GM21619 (cell line): ENCODE results near the gene AGRN.
"Not testable (repeated sequence)": the region's sequence is repeated elsewhere in the genome, so short reads cannot be mapped to it uniquely, and the experiment has no call there.

Source experiments
- ATAC-seq: cut with Tn5 transposase; IDR thresholded peaks from one replicate; pipeline ENCODE4 v1.9.1; 2021; ENCODE audit not compliant: unreplicated experiment

AGRN gene

GRCh38 chr1:1020000-1020404 lies at the start of gene AGRN:
Gene AGRN, plus strand, starts transcription at chr1:1020120. Its CDS starts 53 bp downstream, at chr1:1020173.
- peak; percentile 31 for ATAC-seq

DNA sequence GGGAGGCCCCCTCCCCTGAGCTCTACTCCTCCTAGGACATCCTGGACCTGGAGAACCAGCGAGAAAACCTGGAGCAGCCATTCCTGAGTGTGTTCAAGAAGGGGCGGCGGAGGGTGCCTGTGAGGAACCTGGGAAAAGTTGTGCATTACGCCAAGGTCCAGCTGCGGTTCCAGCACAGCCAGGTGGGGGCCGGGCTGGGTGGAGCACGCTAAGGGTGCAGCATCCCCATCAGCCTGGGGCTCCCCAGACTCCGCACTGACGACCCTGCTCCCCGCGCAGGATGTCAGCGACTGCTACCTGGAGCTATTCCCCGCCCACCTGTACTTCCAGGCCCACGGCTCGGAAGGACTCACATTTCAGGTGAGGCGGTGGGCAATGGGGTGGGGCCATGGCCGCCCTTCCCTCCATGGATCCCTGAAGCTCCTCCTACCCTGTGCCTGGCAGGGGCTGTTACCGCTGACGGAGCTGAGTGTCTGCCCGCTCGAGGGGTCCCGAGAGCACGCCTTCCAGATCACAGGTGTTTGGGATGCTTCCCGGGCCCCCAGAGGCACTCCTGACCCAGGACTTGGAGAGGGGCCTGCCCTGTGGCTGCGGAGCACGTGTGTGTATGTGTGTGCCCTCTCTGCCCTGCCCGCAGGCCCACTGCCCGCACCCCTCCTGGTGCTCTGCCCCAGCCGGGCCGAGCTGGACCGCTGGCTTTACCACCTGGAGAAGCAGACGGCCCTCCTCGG lies 49.5 kb upstream of the AGRN start:
- no peak for ATAC-seq

- no peak for ATAC-seq
Measured at GRCh38 chr1:970973-971730, 48.8 kb upstream of the AGRN start.

DNA sequence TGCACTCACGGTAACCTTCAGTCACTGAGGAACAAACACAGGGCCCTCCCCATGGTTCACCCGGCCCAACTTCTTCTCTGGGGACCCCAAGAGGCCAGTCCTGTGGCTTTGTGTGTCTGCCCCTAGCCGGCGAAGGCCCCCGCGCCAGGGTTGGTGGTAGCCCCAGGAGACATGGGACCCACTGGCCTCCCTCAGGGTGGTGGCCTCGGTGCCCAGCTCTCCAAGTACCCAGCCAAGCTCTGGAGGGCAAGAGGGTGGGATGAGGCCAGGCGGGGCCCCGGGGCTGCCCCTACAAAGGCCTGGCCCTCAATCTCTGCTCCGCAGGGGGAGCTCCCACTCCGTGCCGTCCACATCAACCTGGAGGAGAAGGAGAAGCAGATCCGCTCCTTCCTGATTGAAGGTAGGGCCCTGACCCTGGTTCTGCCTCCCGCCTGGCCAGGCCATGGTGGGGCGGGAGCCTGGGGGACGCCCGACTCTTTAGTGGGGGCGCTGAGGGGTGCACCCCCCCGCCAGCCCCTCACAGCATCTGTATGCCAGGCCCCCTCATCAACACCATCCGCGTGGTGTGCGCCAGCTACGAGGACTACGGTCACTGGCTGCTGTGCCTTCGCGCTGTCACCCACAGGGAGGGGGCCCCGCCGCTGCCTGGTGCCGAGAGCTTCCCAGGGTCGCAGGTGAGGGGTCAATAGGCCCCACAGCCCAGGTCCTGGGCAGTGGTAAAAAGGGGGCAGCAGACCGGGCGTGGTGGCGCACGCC lies 48.0 kb upstream of the AGRN start:
- ATAC-seq: no peak

GRCh38 chr1:972726-973458 lies 47.0 kb upstream of the AGRN start:
- no peak for ATAC-seq

DNA sequence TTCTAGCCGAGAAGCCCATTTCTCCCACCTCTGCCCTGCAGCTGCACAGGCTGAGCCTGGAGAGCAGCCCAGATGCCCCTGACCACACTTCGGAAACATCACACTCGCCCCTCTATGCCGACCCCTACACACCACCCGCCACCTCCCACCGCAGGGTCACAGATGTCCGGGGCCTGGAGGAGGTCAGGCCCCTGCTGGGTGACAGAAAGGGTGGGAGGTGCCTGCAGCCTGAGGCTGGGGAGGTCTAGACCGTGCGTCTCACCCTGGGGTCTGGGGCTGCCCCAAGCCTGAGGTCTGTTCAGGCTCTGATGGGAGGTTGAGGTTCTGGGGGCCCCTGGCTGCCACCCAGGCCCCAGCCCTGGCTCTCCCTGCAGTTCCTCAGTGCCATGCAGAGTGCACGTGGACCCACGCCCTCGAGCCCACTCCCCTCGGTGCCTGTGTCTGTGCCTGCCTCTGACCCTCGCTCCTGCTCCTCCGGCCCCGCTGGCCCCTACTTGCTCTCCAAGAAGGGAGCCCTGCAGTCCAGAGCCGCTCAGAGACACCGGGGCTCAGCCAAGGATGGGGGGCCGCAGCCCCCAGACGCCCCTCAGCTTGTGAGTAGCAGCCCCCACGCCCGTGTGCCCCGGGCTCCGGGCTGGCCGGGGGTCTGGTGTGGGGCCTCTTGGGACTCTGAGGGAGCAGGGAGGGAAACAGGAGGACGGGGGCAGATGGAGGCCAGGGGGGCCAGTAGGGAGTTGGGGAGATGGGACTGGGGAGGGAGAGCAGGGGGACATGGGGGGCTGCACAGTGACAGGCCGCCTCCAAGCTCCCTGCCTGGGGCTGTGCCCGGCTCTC lies 46.2 kb upstream of the AGRN start:
- ATAC-seq: no peak

DNA sequence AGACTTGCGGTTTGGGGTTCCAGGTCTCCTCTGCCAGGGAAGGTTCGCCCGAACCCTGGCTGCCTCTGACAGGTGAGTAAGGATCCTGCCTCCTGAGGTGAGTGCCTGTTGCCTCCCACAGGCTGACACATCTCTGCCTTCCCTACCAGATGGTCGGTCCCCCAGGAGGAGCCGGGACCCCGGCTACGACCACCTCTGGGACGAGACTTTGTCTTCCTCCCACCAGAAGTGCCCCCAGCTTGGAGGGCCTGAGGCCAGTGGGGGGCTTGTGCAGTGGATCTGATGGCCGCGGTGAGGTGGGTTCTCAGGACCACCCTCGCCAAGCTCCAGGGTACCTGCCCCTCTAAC lies 45.7 kb upstream of the AGRN start:
- ATAC-seq: no peak

DNA sequence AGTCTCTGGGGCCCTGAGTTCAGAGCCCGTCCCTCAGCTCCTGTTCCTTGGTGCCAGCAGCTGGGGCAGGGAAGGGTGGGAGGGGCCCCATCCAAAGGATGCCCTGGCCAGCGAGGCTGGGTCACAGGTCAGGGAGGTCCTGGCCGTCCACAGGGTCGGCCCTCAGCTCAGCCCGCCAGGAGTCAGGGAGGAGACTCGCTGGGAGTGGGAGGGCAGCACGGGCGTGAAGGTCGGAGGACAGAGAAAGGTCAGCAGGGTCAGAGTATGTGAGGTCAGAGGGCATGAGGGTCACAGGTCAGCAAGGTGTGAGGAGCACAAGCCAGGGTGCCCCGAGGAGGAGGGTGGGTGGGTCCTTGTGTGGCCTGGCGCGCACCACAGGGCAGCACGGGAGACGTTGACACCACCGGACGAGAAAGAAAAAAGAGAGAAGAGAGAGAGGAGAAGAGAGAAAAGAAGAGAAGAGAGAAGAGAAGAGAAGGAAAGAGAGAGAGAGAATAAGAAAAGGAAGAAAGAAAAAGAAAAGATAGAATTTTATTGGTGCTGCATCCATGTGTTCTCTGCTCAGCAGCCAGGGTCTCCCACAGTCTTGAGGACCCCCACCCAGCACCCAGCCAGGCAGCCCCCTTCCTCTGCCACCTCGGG lies 45.1 kb upstream of the AGRN start:
- no peak for ATAC-seq

- ATAC-seq: no peak
Measured at GRCh38 chr1:975365-975764, 44.6 kb upstream of the AGRN start.

- peak; percentile 56 for ATAC-seq
Measured at GRCh38 chr1:975896-976683, 43.8 kb upstream of the AGRN start.

DNA sequence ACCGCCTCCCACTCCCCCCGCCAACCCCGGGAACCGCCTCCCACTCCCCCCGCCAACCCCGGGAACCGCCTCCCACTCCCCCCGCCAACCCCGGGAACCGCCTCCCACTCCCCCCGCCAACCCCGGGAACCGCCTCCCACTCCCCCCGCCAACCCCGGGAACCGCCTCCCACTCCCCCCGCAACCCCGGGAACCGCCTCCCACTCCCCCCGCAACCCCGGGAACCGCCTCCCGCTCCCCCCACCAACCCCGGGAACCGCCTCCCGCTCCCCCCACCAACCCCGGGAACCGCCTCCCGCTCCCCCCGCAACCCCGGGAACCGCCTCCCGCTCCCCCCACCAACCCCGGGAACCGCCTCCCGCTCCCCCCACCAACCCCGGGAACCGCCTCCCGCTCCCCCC lies 43.1 kb upstream of the AGRN start:
- not testable (repeated sequence) for ATAC-seq

DNA sequence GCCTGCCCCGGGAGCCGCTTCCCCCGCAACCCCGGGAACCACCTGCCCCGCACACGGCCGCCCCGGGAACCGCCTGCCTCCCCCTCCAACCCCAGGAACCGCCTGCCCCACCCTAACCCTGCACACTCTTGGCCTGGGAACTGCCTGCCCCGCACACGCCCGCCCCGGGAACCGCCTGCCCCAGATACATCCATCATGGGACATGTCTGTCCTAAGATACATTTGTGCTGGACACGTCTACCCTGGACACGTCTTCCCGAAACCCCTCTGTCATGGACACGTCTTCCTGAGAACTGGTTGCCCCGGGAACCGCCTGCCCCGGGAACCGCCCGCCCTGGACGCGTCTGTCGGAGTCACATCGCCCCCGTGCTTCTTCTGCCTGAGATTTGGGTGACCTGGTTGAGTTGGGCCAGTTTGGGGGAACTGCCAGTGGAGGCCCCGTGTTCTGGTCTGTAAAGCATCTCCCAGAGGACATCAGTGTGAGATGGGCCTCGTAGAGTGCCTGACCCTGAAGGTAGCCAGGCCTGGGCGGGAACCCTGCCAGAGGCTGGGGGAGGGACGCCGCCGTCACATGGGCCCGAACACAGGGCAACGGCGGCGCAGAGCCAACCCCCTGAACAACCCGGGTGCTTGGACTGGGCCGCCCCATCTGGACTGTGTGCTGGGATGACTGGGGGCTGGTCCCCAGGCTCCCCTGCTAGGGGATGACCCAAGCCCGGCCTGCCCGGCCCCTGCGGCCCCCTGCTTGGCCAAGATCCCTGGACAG lies 41.7 kb upstream of the AGRN start:
- ATAC-seq: no peak

GRCh38 chr1:978835-979743 lies 40.8 kb upstream of the AGRN start:
- ATAC-seq: no peak

- no peak for ATAC-seq
Measured at GRCh38 chr1:979744-980072, 40.2 kb upstream of the AGRN start.

DNA sequence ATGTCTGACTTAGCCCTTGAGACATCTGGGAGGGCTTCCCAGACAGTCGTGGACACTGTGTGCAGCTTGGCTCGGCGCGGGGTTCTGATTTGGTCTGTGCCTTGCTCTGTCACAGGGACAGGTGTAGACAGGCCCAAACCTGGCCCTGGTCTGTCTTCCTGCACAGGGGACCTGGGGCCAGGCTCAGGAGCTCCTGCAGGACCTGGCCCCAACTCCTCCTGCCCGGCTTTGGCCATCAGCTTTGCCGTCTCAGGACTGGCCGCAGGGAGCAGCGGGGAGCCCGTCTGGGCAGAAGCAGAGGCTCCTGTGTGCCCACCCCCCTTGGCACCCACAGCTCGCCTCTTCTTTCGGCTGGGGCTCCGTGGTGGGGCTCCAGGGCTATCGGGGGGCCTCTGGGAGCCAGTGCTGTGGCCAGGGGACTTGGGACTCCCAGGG lies 39.8 kb upstream of the AGRN start:
- no peak for ATAC-seq

DNA sequence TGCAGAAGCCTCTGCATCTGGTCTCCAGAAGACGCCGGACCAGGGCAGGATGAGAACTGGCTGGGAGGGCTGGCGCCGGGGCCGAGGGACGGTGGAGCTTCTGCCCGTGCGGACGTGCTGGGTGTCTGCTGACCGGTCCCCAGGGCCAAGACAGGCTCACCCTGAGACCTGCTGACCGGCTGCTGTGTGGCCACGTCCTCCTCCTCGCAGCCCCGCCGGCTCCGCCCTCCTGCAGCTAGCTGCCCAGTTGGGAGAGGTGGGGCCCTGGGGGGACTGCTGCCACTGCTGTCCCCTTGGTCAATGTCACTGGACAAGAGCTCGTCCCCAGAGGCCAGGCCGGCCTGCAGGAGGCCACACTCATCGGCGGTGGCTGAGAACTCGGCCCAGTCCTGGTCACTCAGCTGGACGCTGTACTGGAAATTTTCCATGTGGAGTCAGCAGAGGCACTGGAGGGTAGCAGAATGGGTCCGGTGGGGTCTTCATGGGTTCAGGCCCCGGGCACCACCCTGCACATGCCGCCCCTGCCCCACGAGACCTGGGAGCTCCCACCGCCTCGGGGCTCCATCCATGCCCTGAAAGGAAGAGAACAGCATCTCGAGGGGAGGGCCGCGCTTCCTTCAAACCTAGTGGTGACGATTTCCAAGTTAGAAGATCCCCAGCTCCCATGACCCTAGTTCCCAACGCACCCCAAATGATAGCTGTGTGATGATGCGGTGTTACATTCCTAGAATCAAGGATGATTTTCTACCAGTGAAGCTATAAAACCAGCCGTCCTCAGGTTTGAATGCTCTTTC lies 39.1 kb upstream of the AGRN start:
- ATAC-seq: no peak
